Chondrocyte (in vitro differentiated cells): ENCODE measurements around the gene RIMKLB. TPM values are rescaled to one million over a fixed set of nuclear protein-coding genes. Genes with fewer than 3 reads are reported as not detected.
"Not testable (repeated sequence)": the region's sequence is repeated elsewhere in the genome, so short reads cannot be mapped to it uniquely, and the experiment has no call there.

Experiments
- DNase-seq: peaks from one replicate; pipeline ENCODE4 v3.0.0; 2021; ENCODE audit warnings: mixed read lengths, low spot score
- H3K27ac Mint-ChIP-seq: one replicate; pipeline ENCODE4 v1.8.0; 2021; ENCODE audit warnings: mild to moderate bottlenecking, moderate library complexity, mixed read lengths; ENCODE audit not compliant: unreplicated experiment
- H3K27me3 Mint-ChIP-seq: 2 replicates; pipeline ENCODE4 v1.8.0; 2021; ENCODE audit warnings: low read depth, mixed read lengths
- H3K36me3 Mint-ChIP-seq: 2 replicates; pipeline ENCODE4 v1.8.0; 2021; ENCODE audit warnings: low read depth, mixed read lengths
- H3K4me1 Mint-ChIP-seq: 2 replicates; pipeline ENCODE4 v1.8.0; 2021; ENCODE audit warnings: low read depth, mild to moderate bottlenecking, mixed read lengths
- H3K4me3 Mint-ChIP-seq: one replicate; pipeline ENCODE4 v1.8.0; 2021; ENCODE audit warnings: mild to moderate bottlenecking, moderate library complexity, mixed read lengths; ENCODE audit not compliant: unreplicated experiment
- H3K9me3 Mint-ChIP-seq: 2 replicates; pipeline ENCODE4 v1.8.0; 2021; ENCODE audit warnings: low read depth, mixed read lengths
- CTCF ChIP-seq: fragments of 200-600 bp; sonication (generic); IDR thresholded peaks from 2 replicates; pipeline ENCODE4 v1.5.0; 2021; ENCODE audit warnings: antibody characterized with exemption, mild to moderate bottlenecking, moderate library complexity
- total RNA-seq: library from RNA; stranded (reverse); gene quantifications from 3 replicates; pipeline ENCODE4 v1.2.1, GENCODE V29; 2021

The RIMKLB gene
- total RNA-seq, 1 donor from 2014 or later, result 45.4 TPM

- Mint-ChIP-seq H3K9me3 (no peaks in the 10 kb centered on the region), H3K27me3 (no peaks in the 10 kb centered on the region), H3K4me3 (no peak overlapping the region), H3K27ac (no peak overlapping the region), H3K36me3 (peaks cover 6% of the 10 kb centered on the region), H3K4me1 (peaks cover 17% of the 10 kb centered on the region)
- no peak for DNase-seq
- no peak for TF ChIP-seq CTCF
Observed at GRCh38 chr12:8746046-8746445, 48.3 kb downstream of the RIMKLB start.

- not testable (repeated sequence) for H3K27ac Mint-ChIP-seq
Observed at GRCh38 chr12:8760076-8760475, 62.3 kb downstream of the RIMKLB start.

GRCh38 chr12:8762701-8763100, 64.9 kb downstream of the RIMKLB start:
- H3K27me3 Mint-ChIP-seq, H3K27ac Mint-ChIP-seq, H3K9me3 Mint-ChIP-seq, H3K4me1 Mint-ChIP-seq, DNase-seq, H3K4me3 Mint-ChIP-seq: not testable (repeated sequence)
- H3K36me3 Mint-ChIP-seq, result peaks cover 12% of the 10 kb centered on the region

More at GRCh38 chr12:8760076-8760475, 62.3 kb downstream of the RIMKLB start:
- DNase-seq, H3K27me3 Mint-ChIP-seq, H3K4me3 Mint-ChIP-seq, H3K4me1 Mint-ChIP-seq, H3K9me3 Mint-ChIP-seq: not testable (repeated sequence)
- peaks cover 20% of the 10 kb centered on the region for H3K36me3 Mint-ChIP-seq

- not testable (repeated sequence) for H3K36me3 Mint-ChIP-seq, H3K9me3 Mint-ChIP-seq, H3K4me3 Mint-ChIP-seq, DNase-seq, H3K27ac Mint-ChIP-seq, H3K27me3 Mint-ChIP-seq
- H3K4me1 Mint-ChIP-seq, result peaks cover 11% of the 10 kb centered on the region
Observed at GRCh38 chr12:8766121-8766520, 68.3 kb downstream of the RIMKLB start.

- Mint-ChIP-seq H3K27me3 (no peaks in the 10 kb centered on the region), H3K27ac (no peak overlapping the region), H3K36me3 (peaks cover 15% of the 10 kb centered on the region), H3K9me3 (no peaks in the 10 kb centered on the region), H3K4me1 (peaks cover 11% of the 10 kb centered on the region), H3K4me3 (no peak overlapping the region)
- TF ChIP-seq CTCF, result no peak
- no peak for DNase-seq
Observed at GRCh38 chr12:8770499-8770898, 72.7 kb downstream of the RIMKLB start.

- no peaks in the 10 kb centered on the region for H3K27me3 Mint-ChIP-seq
- DNase-seq, result no peak
- H3K9me3 Mint-ChIP-seq, result no peaks in the 10 kb centered on the region
- H3K27ac Mint-ChIP-seq, result no peak overlapping the region
- peaks cover 13% of the 10 kb centered on the region for H3K4me1 Mint-ChIP-seq
- TF ChIP-seq CTCF, result no peak
- no peak overlapping the region for H3K4me3 Mint-ChIP-seq
- H3K36me3 Mint-ChIP-seq, result peaks cover 15% of the 10 kb centered on the region
Observed at GRCh38 chr12:8771072-8771471, 73.3 kb downstream of the RIMKLB start.

GRCh38 chr12:8773461-8773860, 75.7 kb downstream of the RIMKLB start:
- Mint-ChIP-seq H3K36me3 (peaks cover 16% of the 10 kb centered on the region), H3K9me3 (no peaks in the 10 kb centered on the region), H3K4me3 (no peak overlapping the region), H3K27me3 (no peaks in the 10 kb centered on the region), H3K4me1 (peaks cover 15% of the 10 kb centered on the region), H3K27ac (no peak overlapping the region)
- DNase-seq, result no peak
- no peak for TF ChIP-seq CTCF
